ENCODE data around the gene CLEC20A.

DNA sequence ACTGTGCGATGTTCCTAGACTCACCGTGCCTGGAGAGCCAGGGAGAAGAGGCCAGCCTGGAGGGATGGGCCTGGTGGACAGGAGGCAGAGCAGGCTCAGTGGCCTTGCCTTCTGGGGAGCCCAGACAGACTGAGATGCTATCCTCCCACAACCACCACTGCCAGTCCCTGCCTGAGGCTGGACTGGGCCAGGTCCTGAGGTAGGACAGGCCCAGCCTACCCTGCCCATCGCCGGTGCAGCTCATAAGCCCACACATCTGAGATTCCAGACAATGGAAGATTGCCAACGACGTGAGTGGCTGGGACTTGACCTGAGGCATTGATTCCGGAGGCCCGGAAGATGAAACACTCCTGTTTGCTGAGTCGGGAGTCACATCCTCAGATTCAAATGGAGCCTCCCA lies 5.8 kb downstream of the CLEC20A start:
- TF ChIP-seq EGR1 (IDR thresholded peaks at IDR 0.05; ENCODE audit: borderline replicate concordance, low read depth, low read length) = no peak
- no peak for TF ChIP-seq ZNF274 (IDR thresholded peaks at IDR 0.05; ENCODE audit: borderline replicate concordance, extremely low read depth, low read length)
- no peak for TF ChIP-seq POLR2AphosphoS5 (IDR thresholded peaks at IDR 0.05; ENCODE audit: low read depth, low read length)
- TF ChIP-seq EP300 (IDR thresholded peaks at IDR 0.05; ENCODE audit: borderline replicate concordance in 1 of 2, low read depth in 2 of 2, low read length in 2 of 2) = no peak
- no peak for TF ChIP-seq KDM5A (IDR thresholded peaks at IDR 0.05; ENCODE audit: low read length)
- TF ChIP-seq SP2 (IDR thresholded peaks at IDR 0.05; ENCODE audit: low read length) = no peak
- no peak for TF ChIP-seq JUND (IDR thresholded peaks at IDR 0.05; ENCODE audit: low read length)
- TF ChIP-seq, protein P1, sequence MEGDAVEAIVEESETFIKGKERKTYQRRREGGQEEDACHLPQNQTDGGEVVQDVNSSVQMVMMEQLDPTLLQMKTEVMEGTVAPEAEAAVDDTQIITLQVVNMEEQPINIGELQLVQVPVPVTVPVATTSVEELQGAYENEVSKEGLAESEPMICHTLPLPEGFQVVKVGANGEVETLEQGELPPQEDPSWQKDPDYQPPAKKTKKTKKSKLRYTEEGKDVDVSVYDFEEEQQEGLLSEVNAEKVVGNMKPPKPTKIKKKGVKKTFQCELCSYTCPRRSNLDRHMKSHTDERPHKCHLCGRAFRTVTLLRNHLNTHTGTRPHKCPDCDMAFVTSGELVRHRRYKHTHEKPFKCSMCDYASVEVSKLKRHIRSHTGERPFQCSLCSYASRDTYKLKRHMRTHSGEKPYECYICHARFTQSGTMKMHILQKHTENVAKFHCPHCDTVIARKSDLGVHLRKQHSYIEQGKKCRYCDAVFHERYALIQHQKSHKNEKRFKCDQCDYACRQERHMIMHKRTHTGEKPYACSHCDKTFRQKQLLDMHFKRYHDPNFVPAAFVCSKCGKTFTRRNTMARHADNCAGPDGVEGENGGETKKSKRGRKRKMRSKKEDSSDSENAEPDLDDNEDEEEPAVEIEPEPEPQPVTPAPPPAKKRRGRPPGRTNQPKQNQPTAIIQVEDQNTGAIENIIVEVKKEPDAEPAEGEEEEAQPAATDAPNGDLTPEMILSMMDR (IDR thresholded peaks at IDR 0.05; ENCODE audit: control extremely low read depth in 1 of 3, insufficient read depth in 1 of 3, low read depth in 1 of 3, low read length in 3 of 3) = no peak
- no peak for TF ChIP-seq POLR2A (IDR thresholded peaks at IDR 0.05; ENCODE audit: control extremely low read depth in 1 of 2, low read depth in 2 of 2, low read length in 2 of 2)
- no peak for TF ChIP-seq KDM1A (IDR thresholded peaks at IDR 0.05; ENCODE audit: borderline replicate concordance, low read length)

All from H1 (cell line).